ENCODE results near the gene C2CD4B.

GRCh38 chr15:62145015-62145735, 19.9 kb downstream of the C2CD4B start:
- TF ChIP-seq CTCF (IDR thresholded peaks at IDR 0.05; ENCODE audit: poor library complexity) (no peak), EZH2 (IDR thresholded peaks at IDR 0.05; ENCODE audit: borderline replicate concordance) (no peak), EZH2phosphoT487 (IDR thresholded peaks at IDR 0.05; ENCODE audit: low read depth, severe bottlenecking, unreplicated experiment) (no peak)
